CD14-positive monocyte (primary cell): Measurements from ENCODE around the gene SLC1A1. TPM values are rescaled to one million over a fixed set of nuclear protein-coding genes. Genes with fewer than 3 reads are reported as not detected.

Source experiments
- DNase-seq, 3 donors: peaks; one replicate each; pipeline ENCODE4 v3.0.0-alpha.2; 2011 to 2022
- H2AFZ ChIP-seq: 2 replicates; pipeline ENCODE4 v1.6.0; 2012; ENCODE audit warnings: mild to moderate bottlenecking, low read depth, low read length, inconsistent platforms; ENCODE audit not compliant: insufficient read depth, poor library complexity, severe bottlenecking
- H3K27ac ChIP-seq, 2 donors: 1 replicate in 1 of 2; 2 replicates in 1 of 2; pipeline ENCODE4 v1.5.1; 2012 to 2013; ENCODE audit warnings: low read length in 2 of 2, control low read depth in 1 of 2, inconsistent platforms in 1 of 2, low read depth in 1 of 2, mild to moderate bottlenecking in 1 of 2
- H3K27me3 ChIP-seq, 2 donors: one replicate each; pipeline versions ENCODE4 v1.6.0 to v1.6.1; 2011 to 2013; ENCODE audit warnings: low read length in 2 of 2; ENCODE audit not compliant: control insufficient read depth in 2 of 2, insufficient read depth in 2 of 2
- H3K36me3 ChIP-seq, 2 donors: replicated peaks in 1 of 2; 1 replicate in 1 of 2; 2 replicates in 1 of 2; pipeline versions ENCODE4 v1.5.1 to v1.6.1; 2012 to 2013; ENCODE audit warnings: low read length in 2 of 2, control low read depth in 1 of 2, inconsistent platforms in 1 of 2, mild to moderate bottlenecking in 1 of 2; ENCODE audit not compliant: insufficient read depth in 2 of 2, control insufficient read depth in 1 of 2
- H3K4me1 ChIP-seq, 2 donors: 1 replicate in 1 of 2; 2 replicates in 1 of 2; pipeline versions ENCODE4 v1.5.1 to v1.6.1; 2012 to 2013; ENCODE audit warnings: low read length in 2 of 2, control low read depth in 1 of 2, inconsistent platforms in 1 of 2, mild to moderate bottlenecking in 1 of 2, moderate library complexity in 1 of 2; ENCODE audit not compliant: insufficient read depth in 2 of 2, control insufficient read depth in 1 of 2
- H3K4me2 ChIP-seq: replicated peaks from 2 replicates; pipeline ENCODE3; 2012; ENCODE audit warnings: low read length, moderate library complexity, mild to moderate bottlenecking; ENCODE audit not compliant: poor library complexity, severe bottlenecking; ENCODE audit errors: extremely low read depth
- H3K4me3 ChIP-seq, 3 experiments: fragments of 200-600 bp in 1 of 3; sonication (generic) in 1 of 3; replicated peaks in 1 of 3; 1 replicate in 2 of 3; 2 replicates in 1 of 3; pipeline ENCODE4 v1.5.1; 2011 to 2013; ENCODE audit warnings: low read length in 3 of 3, mild to moderate bottlenecking in 3 of 3, control low read depth in 2 of 3, low read depth in 2 of 3, inconsistent platforms in 1 of 3, moderate library complexity in 1 of 3
- H3K79me2 ChIP-seq: 2 replicates; pipeline ENCODE4 v1.6.0; 2012; ENCODE audit warnings: mild to moderate bottlenecking, control low read depth, inconsistent platforms, low read length, moderate library complexity; ENCODE audit not compliant: insufficient read depth
- H3K9ac ChIP-seq: 2 replicates; pipeline ENCODE4 v1.6.0; 2017; ENCODE audit warnings: low read length, mild to moderate bottlenecking; ENCODE audit not compliant: insufficient read depth, poor library complexity, severe bottlenecking
- H3K9me3 ChIP-seq, 2 donors: replicated peaks in 1 of 2; 1 replicate in 1 of 2; 2 replicates in 1 of 2; pipeline versions ENCODE4 v1.5.1 to v1.6.1; 2012 to 2013; ENCODE audit warnings: low read length in 2 of 2, control low read depth in 1 of 2; ENCODE audit not compliant: control insufficient read depth in 1 of 2, insufficient read depth in 1 of 2
- H4K20me1 ChIP-seq: 2 replicates; pipeline ENCODE4 v1.6.0; 2012; ENCODE audit warnings: mild to moderate bottlenecking, low read length, control low read depth, moderate library complexity; ENCODE audit not compliant: insufficient read depth
- H3K27ac Mint-ChIP-seq, 7 donors: one replicate each; pipeline ENCODE4 v1.8.0; 2020; ENCODE audit warnings: mild to moderate bottlenecking in 7 of 7, mixed read lengths in 7 of 7, moderate library complexity in 6 of 7, inconsistent platforms in 2 of 7
- H3K27me3 Mint-ChIP-seq, 3 donors: one replicate each; pipeline ENCODE4 v1.8.0; 2021 to 2022; ENCODE audit warnings: low read depth in 3 of 3, mild to moderate bottlenecking in 3 of 3, mixed read lengths in 3 of 3, moderate library complexity in 3 of 3, inconsistent platforms in 1 of 3
- H3K36me3 Mint-ChIP-seq, 2 donors: one replicate each; pipeline ENCODE4 v1.8.0; 2020; ENCODE audit warnings: mixed read lengths in 2 of 2, inconsistent platforms in 1 of 2, mild to moderate bottlenecking in 1 of 2
- H3K4me1 Mint-ChIP-seq: one replicate; pipeline ENCODE4 v1.8.0; 2020; ENCODE audit warnings: mild to moderate bottlenecking, mixed read lengths
- H3K4me3 Mint-ChIP-seq, 2 donors: one replicate each; pipeline ENCODE4 v1.8.0; 2020; ENCODE audit warnings: mild to moderate bottlenecking in 2 of 2, mixed read lengths in 2 of 2, moderate library complexity in 1 of 2
- H3K9me3 Mint-ChIP-seq, 7 donors: one replicate each; pipeline ENCODE4 v1.8.0; 2020 to 2022; ENCODE audit warnings: mixed read lengths in 7 of 7, mild to moderate bottlenecking in 6 of 7, moderate library complexity in 6 of 7, inconsistent platforms in 2 of 7
- WGBS: methylation state at CpG from one replicate; pipeline ENCODE4 v1.1.5; 2013; ENCODE audit warnings: missing lambda C conversion rate; ENCODE audit not compliant: insufficient coverage; 5-methylcytosine and 5-hydroxymethylcytosine counted together
- intact Hi-C, 2 donors: fragments of 100-400 bp; cut with micrococcal nuclease; formaldehyde crosslinking; loops; one replicate each; pipeline versions ENCODE4 v1.15.0 to v1.15.1; 2023
- polyA plus RNA-seq, 3 donors: library from polyadenylated mRNA; depleted of rRNA in 1 of 3; unstranded in 2 of 3; stranded (reverse) in 1 of 3; fragments of 300-500 nt in 2 of 3; fragments of >200 nt in 1 of 3; fragmentation: Illumina TruSeq in 2 of 3; gene quantifications; 1 replicate in 2 of 3; 2 replicates in 1 of 3; pipeline ENCODE4 v1.2.3, GENCODE V29; 2012 to 2021
- TF ChIP-seq, protein P1 (sequence below): fragments of 200-600 bp; IDR thresholded peaks from one replicate; pipeline ENCODE4 v1.8.0; 2022; ENCODE audit warnings: antibody characterized with exemption, mild to moderate bottlenecking

Gene SLC1A1
- polyA plus RNA-seq, 3 donors = not detected

- H3K27ac ChIP-seq = no peak overlapping the region
- intact Hi-C loops = no loop called here
- no peaks in the 10 kb centered on the region for H3K36me3 Mint-ChIP-seq
- H3K4me3 Mint-ChIP-seq = no peak overlapping the region
- no peak for DNase-seq
- WGBS = 81% methylated on average over 7 of the region's 9 CpGs
- H3K4me1 Mint-ChIP-seq = no peaks in the 10 kb centered on the region
- no peaks in the 10 kb centered on the region for H4K20me1 ChIP-seq
- H3K9me3 Mint-ChIP-seq = peaks cover 0 to 16% (median 2%) of the 10 kb centered on the region in 7 donors
- TF ChIP-seq, protein P1, sequence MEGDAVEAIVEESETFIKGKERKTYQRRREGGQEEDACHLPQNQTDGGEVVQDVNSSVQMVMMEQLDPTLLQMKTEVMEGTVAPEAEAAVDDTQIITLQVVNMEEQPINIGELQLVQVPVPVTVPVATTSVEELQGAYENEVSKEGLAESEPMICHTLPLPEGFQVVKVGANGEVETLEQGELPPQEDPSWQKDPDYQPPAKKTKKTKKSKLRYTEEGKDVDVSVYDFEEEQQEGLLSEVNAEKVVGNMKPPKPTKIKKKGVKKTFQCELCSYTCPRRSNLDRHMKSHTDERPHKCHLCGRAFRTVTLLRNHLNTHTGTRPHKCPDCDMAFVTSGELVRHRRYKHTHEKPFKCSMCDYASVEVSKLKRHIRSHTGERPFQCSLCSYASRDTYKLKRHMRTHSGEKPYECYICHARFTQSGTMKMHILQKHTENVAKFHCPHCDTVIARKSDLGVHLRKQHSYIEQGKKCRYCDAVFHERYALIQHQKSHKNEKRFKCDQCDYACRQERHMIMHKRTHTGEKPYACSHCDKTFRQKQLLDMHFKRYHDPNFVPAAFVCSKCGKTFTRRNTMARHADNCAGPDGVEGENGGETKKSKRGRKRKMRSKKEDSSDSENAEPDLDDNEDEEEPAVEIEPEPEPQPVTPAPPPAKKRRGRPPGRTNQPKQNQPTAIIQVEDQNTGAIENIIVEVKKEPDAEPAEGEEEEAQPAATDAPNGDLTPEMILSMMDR = no peak
- no peak overlapping the region for H3K4me3 ChIP-seq
- H3K9ac ChIP-seq = no peak overlapping the region
- H3K4me2 ChIP-seq = no peak overlapping the region
- no peaks in the 10 kb centered on the region for H3K4me1 ChIP-seq
- no peaks in the 10 kb centered on the region for H3K79me2 ChIP-seq
- H3K27me3 Mint-ChIP-seq = peaks cover 0 to 3% (median 0%) of the 10 kb centered on the region in 3 donors
- H3K27me3 ChIP-seq = no peaks in the 10 kb centered on the region
- H2AFZ ChIP-seq = no peak overlapping the region
- no peak overlapping the region for H3K27ac Mint-ChIP-seq
- H3K9me3 ChIP-seq = no peaks in the 10 kb centered on the region
- no peaks in the 10 kb centered on the region for H3K36me3 ChIP-seq
Measured at GRCh38 chr9:4507306-4508130, 17.2 kb downstream of the SLC1A1 start.

GRCh38 chr9:4508246-4508906 lies 18.1 kb downstream of the SLC1A1 start:
- H3K27ac Mint-ChIP-seq = no peak overlapping the region
- H3K4me3 Mint-ChIP-seq = no peak overlapping the region
- H3K4me2 ChIP-seq = no peak overlapping the region
- TF ChIP-seq, protein P1 = no peak
- peaks cover 0 to 3% (median 0%) of the 10 kb centered on the region in 3 donors for H3K27me3 Mint-ChIP-seq
- intact Hi-C loops = no loop called here
- WGBS = 90% methylated on average over 3 of the region's 7 CpGs
- H3K4me3 ChIP-seq = no peak overlapping the region
- no peak overlapping the region for H2AFZ ChIP-seq
- no peaks in the 10 kb centered on the region for H3K27me3 ChIP-seq
- H3K36me3 Mint-ChIP-seq = no peaks in the 10 kb centered on the region
- no peaks in the 10 kb centered on the region for H3K4me1 ChIP-seq
- H3K4me1 Mint-ChIP-seq = no peaks in the 10 kb centered on the region
- no peaks in the 10 kb centered on the region for H4K20me1 ChIP-seq
- DNase-seq = no peak
- H3K36me3 ChIP-seq = no peaks in the 10 kb centered on the region
- H3K27ac ChIP-seq = no peak overlapping the region
- H3K79me2 ChIP-seq = no peaks in the 10 kb centered on the region
- no peaks in the 10 kb centered on the region for H3K9me3 ChIP-seq
- H3K9ac ChIP-seq = no peak overlapping the region
- peaks cover 0 to 16% (median 2%) of the 10 kb centered on the region in 7 donors for H3K9me3 Mint-ChIP-seq
